Endothelial cell of umbilical vein (primary cell): Measurements from ENCODE around the gene SORCS2.

Experiments
- EZH2 ChIP-seq: IDR thresholded peaks from 2 replicates; pipeline ENCODE4 v1.6.1; 2012; ENCODE audit warnings: borderline replicate concordance, low read depth, mild to moderate bottlenecking, moderate library complexity, low read length, inconsistent platforms; ENCODE audit not compliant: severe bottlenecking
- GATA2 ChIP-seq: IDR thresholded peaks from 2 replicates; pipeline ENCODE4 v1.7.0; 2011; ENCODE audit warnings: low read depth, mild to moderate bottlenecking, moderate library complexity, mixed read lengths, low read length; ENCODE audit not compliant: insufficient read length, insufficient read depth
- POLR2A ChIP-seq: IDR thresholded peaks from 2 replicates; pipeline ENCODE4 v1.6.1; 2012; ENCODE audit warnings: low read depth, mild to moderate bottlenecking, control low read depth, low read length
- POLR2AphosphoS5 ChIP-seq: IDR thresholded peaks from 2 replicates; pipeline ENCODE4 v1.6.1; 2012; ENCODE audit warnings: low read depth, mild to moderate bottlenecking, control low read depth, low read length, moderate library complexity; ENCODE audit not compliant: insufficient read depth
- TF ChIP-seq, protein P1 (sequence below), 2 donors: IDR thresholded peaks; 1 replicate in 1 of 2; 2 replicates in 1 of 2; pipeline ENCODE4 v1.5.1; 2011; ENCODE audit warnings: low read length in 2 of 2, mild to moderate bottlenecking in 2 of 2, moderate library complexity in 2 of 2, control low read depth in 1 of 2, inconsistent platforms in 1 of 2, low read depth in 1 of 2; ENCODE audit not compliant: insufficient read depth in 1 of 2; ENCODE audit errors: extremely low read depth in 1 of 2

DNA sequence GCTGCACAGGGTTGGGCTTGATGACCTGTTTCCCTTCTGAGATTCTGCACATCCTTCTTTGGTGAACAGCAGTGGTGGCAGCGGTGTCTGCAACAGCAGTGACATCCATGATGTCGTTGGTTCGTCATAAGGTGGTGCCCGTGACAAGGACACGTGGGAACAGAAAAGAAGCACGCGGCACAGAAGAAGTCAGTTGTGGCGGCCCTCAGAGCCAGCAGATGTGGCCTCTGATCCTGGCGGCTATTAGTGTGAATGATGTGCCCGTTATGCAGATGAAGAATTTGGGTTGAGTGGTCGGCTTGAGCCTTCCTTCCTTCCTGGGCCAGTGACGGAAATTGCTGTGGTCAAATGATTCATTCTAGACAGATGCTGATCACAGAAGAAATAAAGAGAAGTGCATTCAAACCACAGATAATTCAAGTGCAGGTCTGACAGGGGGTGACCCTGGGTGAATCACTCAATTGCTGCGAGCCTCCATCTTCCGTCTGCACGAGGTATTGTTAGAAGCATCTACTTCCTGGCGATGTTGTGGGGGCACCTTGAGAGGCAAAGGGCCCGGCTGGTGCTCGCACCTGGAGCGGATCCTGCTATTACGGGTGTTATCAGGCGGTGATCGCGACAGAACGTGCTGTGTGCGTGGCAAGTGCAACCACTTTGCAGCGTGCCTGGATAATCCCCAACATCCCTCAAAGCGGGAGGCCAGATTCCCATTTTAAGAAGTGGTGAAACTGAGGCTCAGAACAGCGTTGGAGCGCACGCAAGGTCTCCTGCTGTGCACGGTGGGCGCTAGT lies 457.6 kb downstream of the SORCS2 start:
- TF ChIP-seq POLR2A (no peak), GATA2 (peak; percentile 80), EZH2 (no peak), POLR2AphosphoS5 (peak; percentile 79)
- TF ChIP-seq, protein P1, sequence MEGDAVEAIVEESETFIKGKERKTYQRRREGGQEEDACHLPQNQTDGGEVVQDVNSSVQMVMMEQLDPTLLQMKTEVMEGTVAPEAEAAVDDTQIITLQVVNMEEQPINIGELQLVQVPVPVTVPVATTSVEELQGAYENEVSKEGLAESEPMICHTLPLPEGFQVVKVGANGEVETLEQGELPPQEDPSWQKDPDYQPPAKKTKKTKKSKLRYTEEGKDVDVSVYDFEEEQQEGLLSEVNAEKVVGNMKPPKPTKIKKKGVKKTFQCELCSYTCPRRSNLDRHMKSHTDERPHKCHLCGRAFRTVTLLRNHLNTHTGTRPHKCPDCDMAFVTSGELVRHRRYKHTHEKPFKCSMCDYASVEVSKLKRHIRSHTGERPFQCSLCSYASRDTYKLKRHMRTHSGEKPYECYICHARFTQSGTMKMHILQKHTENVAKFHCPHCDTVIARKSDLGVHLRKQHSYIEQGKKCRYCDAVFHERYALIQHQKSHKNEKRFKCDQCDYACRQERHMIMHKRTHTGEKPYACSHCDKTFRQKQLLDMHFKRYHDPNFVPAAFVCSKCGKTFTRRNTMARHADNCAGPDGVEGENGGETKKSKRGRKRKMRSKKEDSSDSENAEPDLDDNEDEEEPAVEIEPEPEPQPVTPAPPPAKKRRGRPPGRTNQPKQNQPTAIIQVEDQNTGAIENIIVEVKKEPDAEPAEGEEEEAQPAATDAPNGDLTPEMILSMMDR (IDR thresholded peaks at IDR 0.05; ENCODE audit: extremely low read depth in 1 of 2, insufficient read depth in 1 of 2, low read depth in 1 of 2, low read length in 2 of 2) = no peak
